PFSK-1 (cell line): Measurements from ENCODE around the gene IPCEF1.

ENCODE experiments used
- POLR2AphosphoS5 ChIP-seq: IDR thresholded peaks from 2 replicates; pipeline ENCODE4 v1.6.1; 2012; ENCODE audit warnings: low read depth, mild to moderate bottlenecking, control low read depth, low read length, moderate library complexity
- SIN3A ChIP-seq: IDR thresholded peaks from 2 replicates; pipeline ENCODE4 v1.6.1; 2012; ENCODE audit warnings: mild to moderate bottlenecking, low read length, moderate library complexity, borderline replicate concordance; ENCODE audit not compliant: insufficient read depth
- TAF1 ChIP-seq: IDR thresholded peaks from 2 replicates; pipeline ENCODE4 v1.6.1; 2012; ENCODE audit warnings: low read length, control low read depth, borderline replicate concordance; ENCODE audit not compliant: insufficient read depth
- TF ChIP-seq, protein P1 (sequence below), 2 experiments: IDR thresholded peaks; 2 replicates each; pipeline versions ENCODE4 v1.6.1 to v1.8.0; 2011 to 2012; ENCODE audit warnings: low read depth in 2 of 2, low read length in 2 of 2, control low read depth in 1 of 2, inconsistent platforms in 1 of 2, mild to moderate bottlenecking in 1 of 2, moderate library complexity in 1 of 2; ENCODE audit not compliant: insufficient read depth in 1 of 2

DNA sequence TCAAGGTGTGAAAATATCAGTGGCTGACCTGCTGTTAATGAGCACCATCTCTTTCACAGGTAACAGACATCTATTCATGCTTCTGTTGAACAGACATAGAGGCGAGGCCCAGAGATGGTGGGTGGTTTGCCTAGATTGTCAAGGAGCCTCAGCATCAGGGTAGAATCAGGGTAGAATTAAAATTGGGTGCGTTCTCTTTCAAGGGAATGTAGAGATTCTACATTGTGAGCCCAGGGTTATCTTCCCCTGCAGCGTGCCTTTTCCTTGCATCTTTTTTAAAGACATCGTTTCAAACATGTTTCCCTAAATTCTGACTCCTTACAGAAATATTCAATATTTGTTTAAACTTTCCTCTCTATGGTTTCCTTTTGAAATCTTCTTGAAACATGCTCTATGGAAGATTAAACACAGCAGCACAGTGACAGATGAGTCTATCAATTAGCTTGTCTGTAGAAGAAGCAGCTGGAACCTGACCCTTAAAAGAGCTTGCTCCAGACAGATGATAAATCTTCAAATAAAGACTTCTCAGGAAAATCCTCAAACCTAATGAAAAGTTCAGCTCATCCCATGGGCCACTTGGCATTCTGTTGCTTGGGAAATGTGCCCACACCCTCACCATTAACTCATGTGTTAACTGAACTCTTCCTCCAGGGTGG, 119.8 kb downstream of the IPCEF1 start:
- TF ChIP-seq, protein P1, sequence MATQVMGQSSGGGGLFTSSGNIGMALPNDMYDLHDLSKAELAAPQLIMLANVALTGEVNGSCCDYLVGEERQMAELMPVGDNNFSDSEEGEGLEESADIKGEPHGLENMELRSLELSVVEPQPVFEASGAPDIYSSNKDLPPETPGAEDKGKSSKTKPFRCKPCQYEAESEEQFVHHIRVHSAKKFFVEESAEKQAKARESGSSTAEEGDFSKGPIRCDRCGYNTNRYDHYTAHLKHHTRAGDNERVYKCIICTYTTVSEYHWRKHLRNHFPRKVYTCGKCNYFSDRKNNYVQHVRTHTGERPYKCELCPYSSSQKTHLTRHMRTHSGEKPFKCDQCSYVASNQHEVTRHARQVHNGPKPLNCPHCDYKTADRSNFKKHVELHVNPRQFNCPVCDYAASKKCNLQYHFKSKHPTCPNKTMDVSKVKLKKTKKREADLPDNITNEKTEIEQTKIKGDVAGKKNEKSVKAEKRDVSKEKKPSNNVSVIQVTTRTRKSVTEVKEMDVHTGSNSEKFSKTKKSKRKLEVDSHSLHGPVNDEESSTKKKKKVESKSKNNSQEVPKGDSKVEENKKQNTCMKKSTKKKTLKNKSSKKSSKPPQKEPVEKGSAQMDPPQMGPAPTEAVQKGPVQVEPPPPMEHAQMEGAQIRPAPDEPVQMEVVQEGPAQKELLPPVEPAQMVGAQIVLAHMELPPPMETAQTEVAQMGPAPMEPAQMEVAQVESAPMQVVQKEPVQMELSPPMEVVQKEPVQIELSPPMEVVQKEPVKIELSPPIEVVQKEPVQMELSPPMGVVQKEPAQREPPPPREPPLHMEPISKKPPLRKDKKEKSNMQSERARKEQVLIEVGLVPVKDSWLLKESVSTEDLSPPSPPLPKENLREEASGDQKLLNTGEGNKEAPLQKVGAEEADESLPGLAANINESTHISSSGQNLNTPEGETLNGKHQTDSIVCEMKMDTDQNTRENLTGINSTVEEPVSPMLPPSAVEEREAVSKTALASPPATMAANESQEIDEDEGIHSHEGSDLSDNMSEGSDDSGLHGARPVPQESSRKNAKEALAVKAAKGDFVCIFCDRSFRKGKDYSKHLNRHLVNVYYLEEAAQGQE (IDR thresholded peaks at IDR 0.05; ENCODE audit: insufficient read depth in 1 of 2, low read depth in 2 of 2, low read length in 2 of 2) = no peak
- TF ChIP-seq TAF1 (no peak), POLR2AphosphoS5 (no peak), SIN3A (no peak)
